Liver (tissue), 9 donors: Measurements from ENCODE around the gene RWDD4. TPM values are rescaled to one million over a fixed set of nuclear protein-coding genes. Genes with fewer than 3 reads are reported as not detected.

Experiments used
- DNase-seq: peaks from one replicate; pipeline ENCODE4 v3.0.0-alpha.2; 2017; ENCODE audit warnings: low spot score
- H3K27ac ChIP-seq, 2 donors: one replicate each; pipeline ENCODE4 v1.7.0; 2013; ENCODE audit warnings: inconsistent platforms in 2 of 2, low read length in 2 of 2, control low read depth in 1 of 2, low read depth in 1 of 2, mild to moderate bottlenecking in 1 of 2
- H3K27me3 ChIP-seq, 4 donors: one replicate each; pipeline versions ENCODE4 v1.6.1 to v1.7.0; 2013; ENCODE audit warnings: low read length in 3 of 4, inconsistent platforms in 1 of 4, mild to moderate bottlenecking in 1 of 4, moderate library complexity in 1 of 4; ENCODE audit not compliant: control insufficient read depth in 4 of 4, insufficient read depth in 4 of 4
- H3K36me3 ChIP-seq, 4 donors: one replicate each; pipeline versions ENCODE4 v1.6.1 to v1.7.0; 2013; ENCODE audit warnings: low read length in 3 of 4, mild to moderate bottlenecking in 3 of 4, low read depth in 1 of 4, moderate library complexity in 1 of 4; ENCODE audit not compliant: control insufficient read depth in 4 of 4, insufficient read depth in 3 of 4
- H3K4me1 ChIP-seq, 4 donors: one replicate each; pipeline versions ENCODE4 v1.6.1 to v1.7.0; 2013; ENCODE audit warnings: low read length in 3 of 4, mild to moderate bottlenecking in 3 of 4, moderate library complexity in 1 of 4; ENCODE audit not compliant: control insufficient read depth in 4 of 4, insufficient read depth in 4 of 4
- H3K4me3 ChIP-seq, 3 donors: one replicate each; pipeline versions ENCODE4 v1.6.1 to v1.7.0; 2013; ENCODE audit warnings: low read length in 3 of 3, control low read depth in 1 of 3, low read depth in 1 of 3, mild to moderate bottlenecking in 1 of 3
- H3K9ac ChIP-seq, 2 donors: one replicate each; pipeline ENCODE4 v1.7.0; 2013; ENCODE audit warnings: low read length in 2 of 2, mild to moderate bottlenecking in 2 of 2, moderate library complexity in 2 of 2, control low read depth in 1 of 2, low read depth in 1 of 2
- H3K9me3 ChIP-seq, 4 donors: one replicate each; pipeline versions ENCODE4 v1.6.1 to v1.7.0; 2013; ENCODE audit warnings: low read length in 3 of 4; ENCODE audit not compliant: control insufficient read depth in 4 of 4
- ATF3 ChIP-seq: IDR thresholded peaks from 2 replicates; pipeline ENCODE4 v1.6.1; 2016; ENCODE audit warnings: antibody characterized with exemption
- FOXA1 ChIP-seq: IDR thresholded peaks from 2 replicates; pipeline ENCODE4 v1.6.1; 2016; ENCODE audit warnings: antibody characterized with exemption
- FOXA2 ChIP-seq: IDR thresholded peaks from 2 replicates; pipeline ENCODE4 v1.6.1; 2016; ENCODE audit warnings: antibody characterized with exemption
- HNF4A ChIP-seq, 2 donors: conservative IDR thresholded peaks; 2 replicates each; pipeline ENCODE4 v1.6.1; 2016; ENCODE audit warnings: antibody characterized with exemption in 2 of 2, mild to moderate bottlenecking in 2 of 2
- NR2F2 ChIP-seq: IDR thresholded peaks from 2 replicates; pipeline ENCODE4 v1.6.1; 2016; ENCODE audit warnings: antibody characterized with exemption
- RAD21 ChIP-seq, 2 donors: IDR thresholded peaks; 2 replicates each; pipeline ENCODE4 v1.6.1; 2016; ENCODE audit warnings: antibody characterized with exemption in 2 of 2, mild to moderate bottlenecking in 2 of 2
- REST ChIP-seq: IDR thresholded peaks from 2 replicates; pipeline ENCODE4 v1.6.1; 2016; ENCODE audit warnings: antibody characterized with exemption, mild to moderate bottlenecking
- WGBS: extraction: QIAGEN DNeasy Blood & Tissue Kit; methylation state at CpG from one replicate; pipeline ENCODE4 v1.1.7; 2013; 5-methylcytosine and 5-hydroxymethylcytosine counted together
- polyA plus RNA-seq, 2 donors: library from polyadenylated mRNA; stranded (reverse) in 1 of 2; unstranded in 1 of 2; fragments of 200-250 nt in 1 of 2; fragments of >200 nt in 1 of 2; fragmentation: Nextera tagmentation in 1 of 2; extraction: Ambion mirVana in 1 of 2; gene quantifications; one replicate each; pipeline versions ENCODE4 v1.2.1 to v1.2.3, GENCODE V29; 2013 to 2015
- total RNA-seq, 2 donors: library from RNA; depleted of rRNA; stranded (reverse); fragments of >200 nt; gene quantifications; one replicate each; pipeline ENCODE4 v1.2.3, GENCODE V29; 2014
- TF ChIP-seq, protein P1 (sequence below): IDR thresholded peaks from 2 replicates; pipeline ENCODE4 v1.6.1; 2016; ENCODE audit warnings: antibody characterized with exemption
- TF ChIP-seq, protein P2 (sequence below): IDR thresholded peaks from 2 replicates; pipeline ENCODE4 v1.6.1; 2016; ENCODE audit warnings: antibody characterized with exemption
- TF ChIP-seq, protein P3 (sequence below): fragments of 150-350 bp; IDR thresholded peaks from 2 replicates; pipeline ENCODE4 v1.5.1; 2017; ENCODE audit warnings: improper control_type of control experiment, low read depth, low read length; ENCODE audit not compliant: missing input control
- donor health status: healthy.
- donor health status: healthy.
- donor health status: healthy.
- donor health status: healthy.
- donor health status: healthy.

RWDD4 gene
- total and polyA plus RNA-seq, 4 donors, result 6.5 to 17.9 (median 8.9) TPM

DNA sequence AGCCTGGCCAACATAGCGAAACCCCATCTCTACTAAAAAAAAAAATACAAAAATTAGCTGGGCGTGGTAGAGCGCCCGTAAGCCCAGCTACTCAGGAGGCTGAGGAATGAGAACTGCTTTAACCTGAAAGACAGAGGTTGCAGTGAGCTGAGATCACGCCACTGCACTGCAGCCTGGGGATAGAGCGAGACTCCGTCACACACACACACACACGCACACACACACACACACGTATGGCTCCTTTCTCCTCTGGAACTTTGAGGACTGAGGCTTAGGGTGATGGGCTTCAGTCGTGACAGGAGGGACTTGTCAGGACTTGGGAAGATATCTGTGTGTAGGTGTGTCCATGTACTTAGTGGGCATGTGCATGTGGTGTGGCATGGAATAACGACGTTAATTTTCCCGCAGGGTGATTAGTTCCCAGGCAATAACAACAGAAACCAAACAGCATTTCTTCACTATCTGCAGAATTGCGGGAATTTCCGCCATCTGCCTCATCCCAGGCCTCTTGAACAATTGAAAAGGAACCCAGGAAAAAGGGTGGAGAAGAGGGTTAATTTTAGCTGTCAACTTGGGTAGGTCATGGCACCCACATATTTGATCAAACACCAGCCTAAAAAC is 47.7 kb downstream of the RWDD4 start:
- no peaks in the 10 kb centered on the region for H3K27me3 ChIP-seq
- no peaks in the 10 kb centered on the region for H3K9me3 ChIP-seq
- TF ChIP-seq FOXA2, result no peak
- TF ChIP-seq ATF3, result no peak
- TF ChIP-seq, protein P1, sequence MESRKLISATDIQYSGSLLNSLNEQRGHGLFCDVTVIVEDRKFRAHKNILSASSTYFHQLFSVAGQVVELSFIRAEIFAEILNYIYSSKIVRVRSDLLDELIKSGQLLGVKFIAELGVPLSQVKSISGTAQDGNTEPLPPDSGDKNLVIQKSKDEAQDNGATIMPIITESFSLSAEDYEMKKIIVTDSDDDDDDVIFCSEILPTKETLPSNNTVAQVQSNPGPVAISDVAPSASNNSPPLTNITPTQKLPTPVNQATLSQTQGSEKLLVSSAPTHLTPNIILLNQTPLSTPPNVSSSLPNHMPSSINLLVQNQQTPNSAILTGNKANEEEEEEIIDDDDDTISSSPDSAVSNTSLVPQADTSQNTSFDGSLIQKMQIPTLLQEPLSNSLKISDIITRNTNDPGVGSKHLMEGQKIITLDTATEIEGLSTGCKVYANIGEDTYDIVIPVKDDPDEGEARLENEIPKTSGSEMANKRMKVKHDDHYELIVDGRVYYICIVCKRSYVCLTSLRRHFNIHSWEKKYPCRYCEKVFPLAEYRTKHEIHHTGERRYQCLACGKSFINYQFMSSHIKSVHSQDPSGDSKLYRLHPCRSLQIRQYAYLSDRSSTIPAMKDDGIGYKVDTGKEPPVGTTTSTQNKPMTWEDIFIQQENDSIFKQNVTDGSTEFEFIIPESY, result no peak
- TF ChIP-seq FOXA1, result no peak
- TF ChIP-seq, protein P2, sequence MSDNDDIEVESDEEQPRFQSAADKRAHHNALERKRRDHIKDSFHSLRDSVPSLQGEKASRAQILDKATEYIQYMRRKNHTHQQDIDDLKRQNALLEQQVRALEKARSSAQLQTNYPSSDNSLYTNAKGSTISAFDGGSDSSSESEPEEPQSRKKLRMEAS, result no peak
- TF ChIP-seq RAD21 (IDR thresholded peaks at IDR 0.05), result no peak
- TF ChIP-seq NR2F2, result no peak
- no peak for TF ChIP-seq REST
- no peak for TF ChIP-seq HNF4A (conservative IDR thresholded peaks at IDR 0.05)
- no peak for DNase-seq
- 93% methylated on average over 15 of the region's 15 CpGs for WGBS
- no peak overlapping the region for H3K4me3 ChIP-seq
- H3K27ac ChIP-seq, result no peak overlapping the region
- no peak overlapping the region for H3K9ac ChIP-seq
- no peaks in the 10 kb centered on the region for H3K4me1 ChIP-seq
- no peaks in the 10 kb centered on the region for H3K36me3 ChIP-seq

- Histone ChIP-seq H3K27me3 (no peaks in the 10 kb centered on the region), H3K9me3 (no peaks in the 10 kb centered on the region), H3K4me1 (no peaks in the 10 kb centered on the region), H3K36me3 (no peaks in the 10 kb centered on the region), H3K4me3 (no peak overlapping the region), H3K27ac (no peak overlapping the region), H3K9ac (no peak overlapping the region)
- TF ChIP-seq, protein P3, sequence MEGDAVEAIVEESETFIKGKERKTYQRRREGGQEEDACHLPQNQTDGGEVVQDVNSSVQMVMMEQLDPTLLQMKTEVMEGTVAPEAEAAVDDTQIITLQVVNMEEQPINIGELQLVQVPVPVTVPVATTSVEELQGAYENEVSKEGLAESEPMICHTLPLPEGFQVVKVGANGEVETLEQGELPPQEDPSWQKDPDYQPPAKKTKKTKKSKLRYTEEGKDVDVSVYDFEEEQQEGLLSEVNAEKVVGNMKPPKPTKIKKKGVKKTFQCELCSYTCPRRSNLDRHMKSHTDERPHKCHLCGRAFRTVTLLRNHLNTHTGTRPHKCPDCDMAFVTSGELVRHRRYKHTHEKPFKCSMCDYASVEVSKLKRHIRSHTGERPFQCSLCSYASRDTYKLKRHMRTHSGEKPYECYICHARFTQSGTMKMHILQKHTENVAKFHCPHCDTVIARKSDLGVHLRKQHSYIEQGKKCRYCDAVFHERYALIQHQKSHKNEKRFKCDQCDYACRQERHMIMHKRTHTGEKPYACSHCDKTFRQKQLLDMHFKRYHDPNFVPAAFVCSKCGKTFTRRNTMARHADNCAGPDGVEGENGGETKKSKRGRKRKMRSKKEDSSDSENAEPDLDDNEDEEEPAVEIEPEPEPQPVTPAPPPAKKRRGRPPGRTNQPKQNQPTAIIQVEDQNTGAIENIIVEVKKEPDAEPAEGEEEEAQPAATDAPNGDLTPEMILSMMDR, result no peak
- DNase-seq, result no peak
- 78% methylated on average over 7 of the region's 7 CpGs for WGBS
Observed at GRCh38 chr4:183610613-183611012, 48.4 kb downstream of the RWDD4 start.
